GM12878 (cell line): ENCODE results near the gene COL23A1. TPM values are rescaled to one million over a fixed set of nuclear protein-coding genes. Genes with fewer than 3 reads are reported as not detected.

Experiments used
- ATAC-seq: fragments of 200-7000 bp; cut with Tn5 transposase; 3 replicates; pipeline ENCODE4 v1.9.1; 2020; ENCODE audit warnings: mild to moderate bottlenecking, moderate library complexity
- BruUV-seq: library from RNA; stranded (reverse); fragments of 400-500 nt; replicated peaks from 2 replicates; lab custom pipeline; 2021; lab: Mats Ljungman, UMichigan
- CTCF ChIA-PET: fragments of 300-600 bp; sonication (Branson Sonifier 250); formaldehyde crosslinking; extraction: SDS; loops from one replicate; lab custom pipeline; 2021; ENCODE audit warnings: inconsistent platforms; lab: Yijun Ruan, JAX
- POLR2A ChIA-PET: fragments of 350-600 bp; formaldehyde crosslinking; extraction: SDS; loops from one replicate; lab custom pipeline; 2021; ENCODE audit warnings: inconsistent platforms; lab: Charles Lee
- RAD21 ChIA-PET: fragments of 300-600 bp; sonication (Branson Sonifier 250); formaldehyde crosslinking; loops from one replicate; lab custom pipeline; 2023; ENCODE audit warnings: antibody characterized with exemption; ENCODE audit not compliant: unreplicated experiment; lab: Charles Lee
- SMC1A ChIA-PET: fragments of 300-600 bp; sonication (Branson Sonifier 250); formaldehyde crosslinking; loops from one replicate; lab custom pipeline; 2023; ENCODE audit not compliant: unreplicated experiment, uncharacterized antibody; lab: Charles Lee
- DNase-seq: peaks from one replicate; pipeline ENCODE4 v3.0.0-alpha.2; 2011; ENCODE audit warnings: low read depth, low spot score
- FAIRE-seq: peaks from 3 replicates; lab custom pipeline; 2011; peaks lifted over from hg19 to GRCh38; lab: Jason Lieb, UNC
- H2AFZ ChIP-seq: 2 replicates; pipeline ENCODE4 v1.6.0; 2011; ENCODE audit warnings: low read depth, low read length, control low read depth; ENCODE audit not compliant: control insufficient read depth
- H3K27ac ChIP-seq: 2 replicates; pipeline ENCODE4 v1.5.1; 2011; ENCODE audit warnings: control low read depth; ENCODE audit not compliant: control insufficient read depth, insufficient read depth
- H3K27me3 ChIP-seq, 2 experiments: replicated peaks in 1 of 2; 2 replicates each; pipeline versions ENCODE4 v1.6.0 to v1.6.1; 2011; ENCODE audit warnings: low read length in 1 of 2; ENCODE audit not compliant: control insufficient read depth in 2 of 2, insufficient read depth in 2 of 2
- H3K36me3 ChIP-seq, 2 experiments: 2 replicates each; pipeline ENCODE4 v1.5.1; 2011; ENCODE audit warnings: low read length in 1 of 2; ENCODE audit not compliant: control insufficient read depth in 2 of 2, insufficient read depth in 2 of 2
- H3K4me1 ChIP-seq: 2 replicates; pipeline ENCODE4 v1.6.1; 2011; ENCODE audit warnings: mild to moderate bottlenecking, low read length, moderate library complexity, mixed read lengths; ENCODE audit not compliant: control insufficient read depth, insufficient read depth
- H3K4me2 ChIP-seq: 2 replicates; pipeline ENCODE4 v1.6.0; 2011; ENCODE audit warnings: control low read depth; ENCODE audit not compliant: control insufficient read depth, insufficient read depth
- H3K4me3 ChIP-seq: fragments of 200-600 bp; sonication (generic); 2 replicates; pipeline ENCODE4 v1.5.1; 2016
- H3K79me2 ChIP-seq: 2 replicates; pipeline ENCODE4 v1.6.0; 2011; ENCODE audit warnings: low read length; ENCODE audit not compliant: control insufficient read depth, insufficient read depth
- H3K9ac ChIP-seq: 2 replicates; pipeline ENCODE4 v1.8.0; 2011; ENCODE audit warnings: low read length, control low read depth, mixed read lengths; ENCODE audit not compliant: control insufficient read depth, insufficient read depth
- H3K9me3 ChIP-seq: replicated peaks from 3 replicates; pipeline ENCODE4 v1.5.1; 2011; ENCODE audit warnings: mild to moderate bottlenecking, low read length; ENCODE audit not compliant: control insufficient read depth, insufficient read depth
- H4K20me1 ChIP-seq: 2 replicates; pipeline ENCODE4 v1.6.0; 2011; ENCODE audit not compliant: control insufficient read depth, insufficient read depth
- ASH2L ChIP-seq: fragments of 300-600, 200-600 bp; sonication (generic); IDR thresholded peaks from 2 replicates; pipeline ENCODE4 v1.6.1; 2017; ENCODE audit warnings: low read depth, mild to moderate bottlenecking, borderline replicate concordance
- ATF2 ChIP-seq: IDR thresholded peaks from 2 replicates; pipeline ENCODE4 v1.6.1; 2012; ENCODE audit warnings: low read length, inconsistent platforms
- EED ChIP-seq: sonication (generic); IDR thresholded peaks from 2 replicates; pipeline ENCODE4 v1.6.1; 2016; ENCODE audit warnings: antibody characterized with exemption, low read depth
- KDM1A ChIP-seq: fragments of 200-600 bp; sonication (generic); IDR thresholded peaks from 2 replicates; pipeline ENCODE4 v1.6.1; 2016; ENCODE audit warnings: borderline replicate concordance
- MYC ChIP-seq: IDR thresholded peaks from 2 replicates; pipeline ENCODE4 v1.6.1; 2011; ENCODE audit warnings: mild to moderate bottlenecking, low read length, moderate library complexity, inconsistent platforms; ENCODE audit not compliant: insufficient read depth, insufficient replicate concordance, insufficient read length, severe bottlenecking
- PAX8 ChIP-seq: fragments of 450-650 bp; IDR thresholded peaks from 2 replicates; pipeline ENCODE4 v1.6.1; 2017; ENCODE audit warnings: mild to moderate bottlenecking, moderate library complexity
- PKNOX1 ChIP-seq: fragments of 450-650 bp; IDR thresholded peaks from 2 replicates; pipeline ENCODE4 v1.6.1; 2016; ENCODE audit warnings: mild to moderate bottlenecking
- POLR2AphosphoS2 ChIP-seq: IDR thresholded peaks from 2 replicates; pipeline ENCODE4 v1.6.1; 2011; ENCODE audit warnings: low read depth, mild to moderate bottlenecking, low read length, improper control_type of control experiment, moderate library complexity
- RFX5 ChIP-seq: IDR thresholded peaks from 2 replicates; pipeline ENCODE4 v1.6.1; 2011; ENCODE audit warnings: low read depth, low read length, improper control_type of control experiment
- TCF7 ChIP-seq: IDR thresholded peaks from 2 replicates; pipeline ENCODE4 v1.6.1; 2014; ENCODE audit warnings: antibody characterized with exemption, borderline replicate concordance
- WRNIP1 ChIP-seq: IDR thresholded peaks from 2 replicates; pipeline ENCODE4 v1.6.1; 2011; ENCODE audit warnings: low read depth, low read length, improper control_type of control experiment, borderline replicate concordance
- YY1 ChIP-seq: IDR thresholded peaks from 2 replicates; pipeline ENCODE4 v1.6.1; 2011; ENCODE audit warnings: low read depth, mild to moderate bottlenecking, low read length
- ZNF217 ChIP-seq: fragments of 450-650 bp; IDR thresholded peaks from 2 replicates; pipeline ENCODE4 v1.6.1; 2017; ENCODE audit warnings: antibody characterized with exemption, mild to moderate bottlenecking
- ZSCAN29 ChIP-seq: fragments of 450-650 bp; IDR thresholded peaks from 2 replicates; pipeline ENCODE4 v1.6.1; 2017; ENCODE audit warnings: mild to moderate bottlenecking, moderate library complexity
- WGBS: methylation state at CpG from one replicate; pipeline ENCODE4 v1.1.6; 2016; ENCODE audit warnings: low lambda C conversion rate; ENCODE audit not compliant: insufficient replicate concordance, insufficient coverage; ENCODE audit errors: missing lambda C conversion rate; 5-methylcytosine and 5-hydroxymethylcytosine counted together
- in situ Hi-C: fragments of 300-500 bp; cut with MboI; formaldehyde crosslinking; loops from 9 replicates; pipeline ENCODE4 v1.14.3; 2018; ENCODE audit warnings: mixed read lengths
- intact Hi-C: fragments of 100-400 bp; cut with micrococcal nuclease; formaldehyde crosslinking; loops from one replicate; pipeline ENCODE4 v1.14.2; 2022; ENCODE audit not compliant: unreplicated experiment
- polyA plus RNA-seq, 11 experiments: library from polyadenylated mRNA; depleted of rRNA in 4 of 11; unstranded in 6 of 11; stranded (reverse) in 5 of 11; fragments of >200 nt; fragmentation: Nextera tagmentation in 4 of 11; fragmentation: Illumina TruSeq in 1 of 11; extraction: Ambion mirVana in 4 of 11; extraction: Trizol in 1 of 11; gene quantifications; 1 replicate in 1 of 11; 2 replicates in 10 of 11; pipeline versions ENCODE4 v1.2.1 to v1.2.3, GENCODE V29; 2011 to 2016; ENCODE audit warnings: inconsistent platforms in 2 of 11, missing spikeins in 2 of 11, low read depth in 1 of 11
- total RNA-seq, 4 experiments: library from RNA; depleted of rRNA in 3 of 4; stranded (reverse); fragments of >200 nt in 3 of 4; fragmentation: Illumina TruSeq in 1 of 4; extraction: Trizol in 1 of 4; gene quantifications; 2 replicates each; pipeline versions ENCODE4 v1.2.1 to v1.2.3, GENCODE V29; 2013 to 2021

Gene COL23A1
- total and polyA plus RNA-seq, 10 of the 15 experiments (the other 5 are each of a cell fraction or from before 2014, with no cell fraction given) = 0.03 to 0.83 (median 0.09) TPM; not detected in 5

GRCh38 chr5:178346607-178347334 is 243.4 kb downstream of the COL23A1 start:
- WGBS = 53% methylated on average over 20 of the region's 20 CpGs
- no peaks in the 10 kb centered on the region for H3K27me3 ChIP-seq
- no peak overlapping the region for H3K27ac ChIP-seq
- TF ChIP-seq PKNOX1 = no peak
- no peak for TF ChIP-seq KDM1A
- no peak for TF ChIP-seq ZSCAN29
- no peak for TF ChIP-seq TCF7
- TF ChIP-seq ASH2L = no peak
- no peak for TF ChIP-seq ZNF217
- no peak for TF ChIP-seq RFX5
- no peak for TF ChIP-seq PAX8
- TF ChIP-seq ATF2 = no peak
- no peak for TF ChIP-seq POLR2AphosphoS2
- TF ChIP-seq YY1 = no peak
- no peak for TF ChIP-seq WRNIP1
- no peak for TF ChIP-seq EED
- no peak for TF ChIP-seq MYC
- SMC1A ChIA-PET = no interaction called here
- in situ Hi-C loops = no loop called here
- no peak overlapping the region for H3K9ac ChIP-seq
- CTCF ChIA-PET = no interaction called here
- H2AFZ ChIP-seq = no peak overlapping the region
- POLR2A ChIA-PET = no interaction called here
- no peaks in the 10 kb centered on the region for H3K4me1 ChIP-seq
- ATAC-seq = no peak
- H3K9me3 ChIP-seq = no peaks in the 10 kb centered on the region; the same call in 2 of the 3 replicates
- H3K4me2 ChIP-seq = no peak overlapping the region
- H3K4me3 ChIP-seq = no peak overlapping the region
- H3K36me3 ChIP-seq = no peaks in the 10 kb centered on the region
- FAIRE-seq = no peak
- RAD21 ChIA-PET = no interaction called here
- intact Hi-C loops = no loop called here
- BruUV-seq = no TSS peak
- DNase-seq = no peak
- no peaks in the 10 kb centered on the region for H4K20me1 ChIP-seq
- H3K79me2 ChIP-seq = no peaks in the 10 kb centered on the region
